IPS-15b (cell line): ENCODE measurements around the gene TAL2.
"Not testable (repeated sequence)": the region's sequence is repeated elsewhere in the genome, so short reads cannot be mapped to it uniquely, and the experiment has no call there.

ENCODE experiments used
- H3K27me3 ChIP-seq: one replicate; pipeline ENCODE4 v1.6.1; 2013; ENCODE audit warnings: low read length; ENCODE audit not compliant: control insufficient read depth, insufficient read depth
- H3K36me3 ChIP-seq: one replicate; pipeline ENCODE4 v1.6.1; 2013; ENCODE audit warnings: low read length; ENCODE audit not compliant: control insufficient read depth, insufficient read depth
- H3K4me1 ChIP-seq: one replicate; pipeline ENCODE4 v1.6.1; 2013; ENCODE audit warnings: mild to moderate bottlenecking, low read length; ENCODE audit not compliant: control insufficient read depth, insufficient read depth
- H3K4me3 ChIP-seq: one replicate; pipeline ENCODE4 v1.5.1; 2013; ENCODE audit warnings: low read depth, low read length
- H3K9ac ChIP-seq: one replicate; pipeline ENCODE4 v1.6.1; 2013; ENCODE audit warnings: low read depth, mild to moderate bottlenecking, low read length
- H3K9me3 ChIP-seq: one replicate; pipeline ENCODE4 v1.6.1; 2013; ENCODE audit warnings: mild to moderate bottlenecking, low read length; ENCODE audit not compliant: control insufficient read depth, insufficient read depth

Gene TAL2

DNA sequence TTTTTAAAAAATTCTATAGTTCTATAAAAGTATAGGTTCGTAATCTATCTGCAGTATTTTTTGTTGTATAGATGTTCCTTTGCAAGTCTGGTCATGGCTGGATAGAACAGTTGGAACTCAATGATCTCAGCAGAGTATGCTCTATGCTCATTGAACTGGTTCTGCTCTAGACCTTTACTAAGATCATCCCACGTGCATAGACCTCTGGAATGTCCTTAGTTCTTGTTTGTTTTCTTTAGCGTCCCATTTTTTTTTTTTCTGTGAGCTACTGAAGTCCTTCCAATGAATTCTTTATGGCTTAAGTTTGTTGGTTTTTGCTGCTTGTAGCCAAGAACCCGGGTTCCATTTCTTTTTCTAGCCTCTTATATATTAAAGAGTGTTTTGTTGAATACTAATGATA, 35.6 kb downstream of the TAL2 start:
- peaks cover 32% of the 10 kb centered on the region for H3K27me3 ChIP-seq
- no peaks in the 10 kb centered on the region for H3K9me3 ChIP-seq
- no peaks in the 10 kb centered on the region for H3K36me3 ChIP-seq
- no peak overlapping the region for H3K9ac ChIP-seq
- H3K4me1 ChIP-seq: peaks cover 5% of the 10 kb centered on the region
- no peak overlapping the region for H3K4me3 ChIP-seq

GRCh38 chr9:105698348-105698870, 36.2 kb downstream of the TAL2 start:
- Histone ChIP-seq H3K27me3 (peaks cover 27% of the 10 kb centered on the region), H3K36me3 (no peaks in the 10 kb centered on the region), H3K9ac (no peak overlapping the region), H3K4me1 (peaks cover 5% of the 10 kb centered on the region), H3K9me3 (no peaks in the 10 kb centered on the region), H3K4me3 (no peak overlapping the region)

GRCh38 chr9:105700668-105701067, 38.4 kb downstream of the TAL2 start:
- peaks cover 10% of the 10 kb centered on the region for H3K27me3 ChIP-seq
- no peaks in the 10 kb centered on the region for H3K36me3 ChIP-seq
- H3K4me1 ChIP-seq: no peaks in the 10 kb centered on the region
- H3K9ac ChIP-seq: no peak overlapping the region
- no peak overlapping the region for H3K4me3 ChIP-seq
- H3K9me3 ChIP-seq: no peaks in the 10 kb centered on the region

DNA sequence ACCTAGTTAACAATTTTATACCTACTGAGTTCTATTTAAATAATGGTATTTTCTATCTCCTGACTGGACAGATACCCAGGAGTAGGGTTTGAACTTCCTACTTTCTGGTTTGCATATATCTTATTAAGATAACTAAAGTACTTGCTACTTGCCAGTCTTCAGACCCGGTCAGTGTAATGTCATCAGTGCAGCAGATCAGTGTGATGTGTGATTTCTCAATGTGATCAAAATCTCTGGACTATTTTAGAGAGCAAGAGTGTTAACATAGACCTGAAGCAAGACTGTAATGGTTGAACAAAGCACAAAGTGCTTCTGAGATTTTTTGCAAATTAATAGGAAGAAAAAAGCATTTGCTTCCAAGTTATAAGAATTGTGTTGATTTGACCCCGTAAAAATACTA, 38.9 kb downstream of the TAL2 start:
- H3K27me3 ChIP-seq: peaks cover 5% of the 10 kb centered on the region
- no peaks in the 10 kb centered on the region for H3K4me1 ChIP-seq
- H3K9ac ChIP-seq: no peak overlapping the region
- no peak overlapping the region for H3K4me3 ChIP-seq
- H3K9me3 ChIP-seq: no peaks in the 10 kb centered on the region
- no peaks in the 10 kb centered on the region for H3K36me3 ChIP-seq

- H3K9me3 ChIP-seq: no peaks in the 10 kb centered on the region
- no peak overlapping the region for H3K9ac ChIP-seq
- no peaks in the 10 kb centered on the region for H3K36me3 ChIP-seq
- H3K4me1 ChIP-seq: no peaks in the 10 kb centered on the region
- no peaks in the 10 kb centered on the region for H3K27me3 ChIP-seq
- no peak overlapping the region for H3K4me3 ChIP-seq
Observed at GRCh38 chr9:105702207-105702606, 40.0 kb downstream of the TAL2 start.

GRCh38 chr9:105703638-105704037, 41.4 kb downstream of the TAL2 start:
- H3K4me3 ChIP-seq, H3K4me1 ChIP-seq, H3K9ac ChIP-seq, H3K36me3 ChIP-seq, H3K27me3 ChIP-seq, H3K9me3 ChIP-seq: not testable (repeated sequence)

GRCh38 chr9:105706156-105706555, 43.9 kb downstream of the TAL2 start:
- Histone ChIP-seq H3K9me3 (no peaks in the 10 kb centered on the region), H3K4me3 (no peak overlapping the region), H3K9ac (no peak overlapping the region), H3K27me3 (no peaks in the 10 kb centered on the region), H3K4me1 (no peaks in the 10 kb centered on the region), H3K36me3 (peaks cover 4% of the 10 kb centered on the region)

GRCh38 chr9:105708405-105708804, 46.1 kb downstream of the TAL2 start:
- H3K36me3 ChIP-seq: peaks cover 4% of the 10 kb centered on the region
- no peak overlapping the region for H3K4me3 ChIP-seq

GRCh38 chr9:105710638-105711037, 48.4 kb downstream of the TAL2 start:
- H3K27me3 ChIP-seq: no peaks in the 10 kb centered on the region
- H3K9me3 ChIP-seq: no peaks in the 10 kb centered on the region
- no peaks in the 10 kb centered on the region for H3K4me1 ChIP-seq
- H3K4me3 ChIP-seq: no peak overlapping the region
- no peak overlapping the region for H3K9ac ChIP-seq
- peaks cover 4% of the 10 kb centered on the region for H3K36me3 ChIP-seq

More at GRCh38 chr9:105708405-105708804, 46.1 kb downstream of the TAL2 start:
- H3K4me1 ChIP-seq: no peaks in the 10 kb centered on the region
- H3K9ac ChIP-seq: no peak overlapping the region
- H3K27me3 ChIP-seq: no peaks in the 10 kb centered on the region
- no peaks in the 10 kb centered on the region for H3K9me3 ChIP-seq

GRCh38 chr9:105711867-105712266, 49.6 kb downstream of the TAL2 start:
- no peaks in the 10 kb centered on the region for H3K27me3 ChIP-seq
- H3K9ac ChIP-seq: no peak overlapping the region
- no peaks in the 10 kb centered on the region for H3K4me1 ChIP-seq
- H3K36me3 ChIP-seq: peaks cover 4% of the 10 kb centered on the region
- no peaks in the 10 kb centered on the region for H3K9me3 ChIP-seq
- H3K4me3 ChIP-seq: no peak overlapping the region

DNA sequence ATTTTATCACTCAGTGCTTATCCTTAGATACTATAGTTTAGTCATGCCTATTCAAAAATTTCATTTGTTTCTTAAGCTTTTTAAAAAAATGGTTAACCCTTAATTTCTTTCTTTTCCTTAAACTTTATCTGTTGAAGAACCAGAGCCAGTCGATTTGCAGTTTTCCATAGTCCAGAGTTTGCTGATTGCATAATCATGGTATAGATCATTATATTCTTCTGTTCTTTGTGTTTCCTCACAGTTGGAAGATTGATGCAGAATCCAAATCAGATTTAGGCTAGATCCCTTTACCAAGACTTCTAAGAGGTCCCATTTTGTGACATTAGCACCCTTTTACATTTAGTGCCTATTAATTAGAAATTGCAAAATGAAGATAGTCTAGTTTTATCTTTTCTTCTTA, 50.0 kb downstream of the TAL2 start:
- Histone ChIP-seq H3K9ac (no peak overlapping the region), H3K27me3 (no peaks in the 10 kb centered on the region), H3K36me3 (peaks cover 4% of the 10 kb centered on the region)

More for the DNA sequence above, 50.0 kb downstream of the TAL2 start:
- Histone ChIP-seq H3K4me3 (no peak overlapping the region), H3K9me3 (no peaks in the 10 kb centered on the region), H3K4me1 (no peaks in the 10 kb centered on the region)
